ENCODE results near the gene SUSD5.

- no peak for TF ChIP-seq GATA2 (IDR thresholded peaks at IDR 0.05; ENCODE audit: low read depth, low read length)
- no peak for TF ChIP-seq GATA3 (IDR thresholded peaks at IDR 0.05; ENCODE audit: low read depth, low read length)
These were observed 58.6 kb downstream of the SUSD5 start for GRCh38 chr3:33159981-33160380.
